Left forelimb (tissue), 1 donor: ENCODE results near the gene KLF8.

Experiments used
- DNase-seq: peaks from one replicate; pipeline ENCODE4 v3.0.0-alpha.2; 2018; ENCODE audit warnings: low spot score

The KLF8 gene

DNA sequence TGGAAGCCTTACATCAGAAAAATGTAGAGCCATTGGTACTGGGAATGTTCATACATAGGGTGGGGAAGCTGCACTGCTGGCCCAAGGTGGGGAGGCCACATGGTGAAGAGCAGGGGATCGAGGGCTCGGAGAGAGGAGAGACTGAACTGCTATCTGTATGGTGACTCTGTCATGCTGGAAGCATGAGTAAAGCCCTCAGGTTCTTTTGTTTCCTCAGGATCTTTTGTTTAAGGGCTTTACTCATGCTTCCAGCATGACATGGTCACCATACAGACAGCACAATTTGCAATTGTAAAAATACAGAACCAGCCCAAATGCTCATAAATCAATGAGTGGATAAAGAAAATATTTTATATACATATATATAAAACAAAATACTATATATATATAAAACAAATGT lies 78.4 kb downstream of the KLF8 start:
- no peak for DNase-seq

DNA sequence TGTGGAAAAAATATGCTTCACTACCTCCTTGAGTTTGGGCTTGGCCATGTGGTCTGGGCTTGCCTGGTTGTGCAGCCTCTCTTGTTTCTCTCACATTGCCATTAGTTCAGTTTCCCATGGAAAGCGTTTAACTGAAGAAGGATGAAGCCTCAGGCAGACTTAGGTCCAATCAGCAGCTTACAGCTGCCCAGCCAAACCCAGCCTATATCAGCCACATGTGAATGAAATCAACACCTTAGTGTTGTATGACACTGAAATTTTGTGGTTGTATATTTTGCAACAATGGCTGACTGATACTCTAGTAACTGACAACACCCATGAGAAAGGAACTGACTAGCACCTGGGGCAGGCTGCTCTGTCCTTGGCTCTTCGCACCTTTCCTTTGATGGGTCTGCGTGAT lies 81.2 kb downstream of the KLF8 start:
- no peak for DNase-seq

DNA sequence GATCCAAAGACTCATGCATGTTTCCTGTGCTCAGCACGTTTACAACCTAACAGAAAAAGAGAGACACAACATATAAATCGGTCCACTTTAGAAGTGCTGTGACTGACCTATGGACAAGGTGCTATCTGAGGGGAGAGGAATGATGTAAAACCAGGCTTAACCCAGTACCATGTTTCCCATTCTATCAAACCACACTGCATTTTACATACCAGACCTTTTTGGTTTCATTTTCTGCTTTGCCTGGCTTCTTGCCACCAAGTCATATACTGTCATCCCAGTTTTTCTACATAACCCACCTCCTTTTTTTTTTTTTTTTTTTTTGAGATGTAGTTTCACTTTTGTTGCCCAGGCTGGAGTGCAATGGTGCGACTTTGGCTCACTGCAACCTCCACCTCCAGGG lies 82.2 kb downstream of the KLF8 start:
- no peak for DNase-seq

DNA sequence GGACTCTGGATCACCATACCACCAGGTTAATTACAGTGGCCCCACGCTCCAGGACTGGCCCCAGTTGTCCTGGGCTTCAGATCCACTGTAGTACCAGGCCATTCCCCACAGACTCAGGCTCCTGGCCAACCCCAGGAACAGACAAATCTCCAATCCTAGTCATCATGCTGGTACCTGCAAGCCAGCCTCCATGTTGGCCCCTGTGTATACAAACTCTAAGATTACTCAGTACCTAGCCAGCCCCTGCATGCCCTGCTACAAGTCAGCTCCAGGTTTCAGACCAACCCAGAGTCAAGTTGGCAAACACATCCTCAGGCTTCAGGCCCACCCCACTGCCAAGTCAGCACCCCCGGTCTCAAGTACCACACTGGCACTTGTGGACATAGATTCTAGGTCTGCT lies 85.9 kb downstream of the KLF8 start:
- no peak for DNase-seq

DNA sequence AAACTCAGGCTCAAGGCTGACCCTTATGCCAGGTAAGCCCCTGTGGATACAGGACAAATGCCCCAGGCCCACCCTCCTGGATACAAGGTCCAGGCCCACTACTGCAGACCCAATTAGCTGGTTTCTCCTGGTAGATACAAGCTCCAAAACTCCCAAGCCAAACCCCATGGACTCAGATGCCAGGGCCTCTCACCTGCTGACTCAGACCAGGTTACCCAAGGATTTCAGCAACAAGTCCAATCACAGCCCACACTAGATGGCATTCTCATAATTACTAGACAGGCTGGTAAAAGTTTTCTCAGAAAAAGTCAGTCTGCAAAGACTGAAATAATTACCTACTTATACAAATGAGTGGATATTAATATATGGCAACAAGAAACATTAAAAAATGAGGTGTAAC lies 87.0 kb downstream of the KLF8 start:
- DNase-seq = no peak
